ENCODE measurements around the gene SPDYE1.
"Not testable (repeated sequence)": the region's sequence is repeated elsewhere in the genome, so short reads cannot be mapped to it uniquely, and the experiment has no call there.

SPDYE1 gene

GRCh38 chr7:43994681-43995080 lies 3.0 kb upstream of the SPDYE1 start:
- not testable (repeated sequence) for DNase-seq

- DNase-seq: not testable (repeated sequence)
These were observed 14.4 kb downstream of the SPDYE1 start for GRCh38 chr7:44012081-44012480.

- DNase-seq: not testable (repeated sequence)
These were observed 17.4 kb downstream of the SPDYE1 start for GRCh38 chr7:44015090-44015489.

DNA sequence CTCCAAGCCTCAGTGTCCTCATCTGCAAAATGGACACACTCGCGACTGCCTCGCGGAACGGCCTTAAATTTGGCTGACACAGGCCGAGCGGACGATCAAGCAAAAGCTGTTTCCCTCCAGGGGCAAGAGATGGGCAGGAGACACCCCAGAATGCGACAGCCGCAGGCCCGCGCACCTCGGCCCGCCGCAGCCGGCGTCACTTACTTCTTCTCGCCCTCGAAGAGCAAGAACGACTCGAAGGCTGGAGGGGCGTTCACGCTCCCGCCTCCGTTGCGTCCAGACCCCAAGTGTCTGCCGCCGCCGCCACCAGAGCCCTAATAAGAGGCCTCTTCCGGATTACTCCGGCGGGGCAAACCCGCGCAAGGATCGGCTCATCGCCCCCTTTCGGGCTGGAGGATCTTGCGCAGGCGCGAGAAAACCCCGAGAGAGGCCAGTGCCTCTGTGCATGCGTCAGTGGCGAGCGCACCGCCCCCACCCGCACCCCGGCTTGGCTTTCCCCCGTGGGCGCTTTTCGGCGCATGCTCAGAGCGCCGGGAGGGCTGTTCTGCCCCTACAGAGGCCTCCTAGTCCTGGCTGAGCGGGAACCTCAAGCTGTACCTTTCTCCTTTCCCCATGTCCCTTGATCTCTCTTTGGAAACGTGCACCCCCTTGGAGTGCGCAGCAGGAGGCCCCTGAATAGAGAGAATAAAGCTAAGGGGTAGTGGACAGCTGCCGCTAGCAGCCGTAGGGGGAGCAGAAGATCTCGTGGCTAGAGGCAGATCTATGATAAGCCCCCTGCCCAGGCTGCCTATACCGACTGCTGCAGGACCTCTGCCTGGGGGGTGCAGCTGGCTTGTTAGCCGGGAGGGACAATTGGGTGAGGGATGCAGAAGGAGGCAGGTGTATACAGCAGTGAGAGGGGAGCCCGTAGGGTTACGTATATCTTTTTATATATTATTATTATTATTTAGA lies 21.4 kb downstream of the SPDYE1 start:
- peak; percentile 98 to 99 (median 99) for DNase-seq

DNA sequence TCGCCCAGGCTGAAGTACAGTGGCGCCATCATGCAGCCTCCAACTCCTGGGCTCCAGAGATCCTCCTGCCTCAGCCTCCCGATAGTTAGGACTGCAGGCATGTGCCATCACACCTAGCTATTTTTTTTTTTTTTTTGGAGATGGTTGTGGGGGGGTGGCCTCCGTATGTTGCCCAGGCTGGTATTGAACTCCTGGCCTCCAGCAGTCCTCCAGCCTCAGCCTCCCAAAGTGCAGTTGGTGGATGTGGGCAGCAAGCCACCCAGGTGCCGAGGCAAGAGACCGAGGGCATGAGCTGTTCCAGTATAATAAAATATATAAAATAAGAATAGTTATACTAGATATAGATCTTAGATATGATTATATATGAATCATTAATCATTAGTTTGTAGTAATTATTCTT lies 22.1 kb downstream of the SPDYE1 start:
- DNase-seq: not testable (repeated sequence)

GRCh38 chr7:44022069-44022468 lies 24.4 kb downstream of the SPDYE1 start:
- not testable (repeated sequence) for DNase-seq

- DNase-seq: not testable (repeated sequence)
These were observed 25.2 kb downstream of the SPDYE1 start for GRCh38 chr7:44022796-44023467.

DNA sequence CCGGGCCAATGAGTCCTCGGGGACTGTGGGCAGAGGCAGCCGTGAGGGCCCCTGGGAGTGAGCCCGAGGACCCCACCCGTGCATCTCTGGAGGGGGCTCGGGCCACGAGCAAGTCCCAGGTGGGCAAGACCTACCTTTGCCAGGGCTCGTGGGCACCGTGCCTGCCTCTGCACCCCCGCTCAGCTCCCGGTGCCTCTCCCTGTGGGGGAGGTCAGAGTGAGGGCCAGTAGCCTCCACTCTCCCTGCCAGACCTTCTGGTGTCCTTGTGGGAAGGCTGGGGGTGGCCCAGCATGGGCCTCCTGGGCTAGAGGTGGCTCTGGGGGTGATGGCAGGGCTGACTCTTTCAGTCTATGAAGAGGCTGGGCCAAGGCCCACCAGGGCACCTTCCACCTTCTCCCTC lies 31.7 kb downstream of the SPDYE1 start:
- DNase-seq: not testable (repeated sequence)

- DNase-seq: not testable (repeated sequence)
These were observed 32.3 kb downstream of the SPDYE1 start for GRCh38 chr7:44030029-44030428.

GRCh38 chr7:44031319-44031718 lies 33.6 kb downstream of the SPDYE1 start:
- DNase-seq: not testable (repeated sequence)

DNA sequence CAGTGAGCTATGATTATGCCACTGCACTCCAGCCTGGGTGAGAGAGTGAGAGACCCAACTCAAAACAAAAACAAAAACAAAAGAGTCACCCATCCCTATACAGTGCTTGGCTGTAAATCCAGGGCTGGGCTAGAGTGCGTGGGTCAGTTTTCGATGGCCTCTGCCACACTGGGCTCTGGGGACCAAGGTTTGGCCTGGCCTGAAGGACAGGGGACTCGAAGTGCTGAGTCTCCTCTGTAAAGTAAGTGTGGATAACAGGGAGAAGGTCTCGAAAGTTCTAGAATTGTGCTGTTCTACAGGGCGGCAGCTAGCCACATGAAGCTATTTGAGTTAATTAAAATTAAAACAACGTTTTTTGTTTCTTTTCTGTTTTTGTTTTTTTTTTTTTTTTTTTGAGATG lies 34.3 kb downstream of the SPDYE1 start:
- not testable (repeated sequence) for DNase-seq

- not testable (repeated sequence) for DNase-seq
These were observed 36.5 kb downstream of the SPDYE1 start for GRCh38 chr7:44033971-44034844.

GRCh38 chr7:44036364-44036763 lies 38.7 kb downstream of the SPDYE1 start:
- peak in 1 of 4 experiments; percentile 20 for DNase-seq

- DNase-seq: not testable (repeated sequence)
These were observed 40.3 kb downstream of the SPDYE1 start for GRCh38 chr7:44037951-44038350.

GRCh38 chr7:44038553-44038952 lies 40.9 kb downstream of the SPDYE1 start:
- not testable (repeated sequence) for DNase-seq

- peak; percentile 24 to 77 (median 52) for DNase-seq
These were observed 41.4 kb downstream of the SPDYE1 start for GRCh38 chr7:44038961-44039558.

DNA sequence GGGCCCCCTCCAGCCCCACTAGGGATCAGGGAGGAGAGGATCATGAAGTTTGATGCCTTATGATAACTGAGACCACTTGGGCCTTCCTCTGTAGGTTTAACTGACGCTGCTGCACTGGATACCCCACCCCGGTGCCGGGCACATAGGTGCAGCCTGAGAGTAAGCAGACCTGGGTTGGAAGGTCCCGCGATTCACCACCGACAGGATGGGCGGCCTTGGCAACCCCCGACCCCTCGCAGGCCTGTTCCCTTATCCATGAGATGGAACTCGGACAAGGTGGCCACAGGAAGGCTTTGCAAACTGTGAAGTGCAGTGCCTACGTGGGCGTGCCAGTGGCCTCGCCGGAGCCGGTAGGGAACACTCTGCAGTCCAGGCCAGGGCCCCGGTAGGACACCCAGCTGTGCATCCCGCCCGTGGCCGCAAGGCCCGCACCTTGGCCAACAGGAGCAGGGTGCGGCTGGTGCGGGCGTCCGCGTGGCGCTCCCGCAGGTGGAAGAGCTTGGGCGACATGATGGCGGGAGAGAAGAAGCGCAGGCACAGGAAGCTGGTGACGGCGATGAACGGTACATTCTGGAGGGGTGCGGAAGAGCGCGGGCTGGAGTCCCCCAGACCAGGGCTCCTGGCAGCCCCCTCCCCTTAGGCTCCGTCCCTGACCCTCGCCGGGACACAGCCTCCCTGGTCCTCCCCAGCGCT lies 42.2 kb downstream of the SPDYE1 start:
- not testable (repeated sequence) for DNase-seq

- DNase-seq: peak in 3 of 4 experiments; percentile 22 to 62 (median 60)
These were observed 42.8 kb downstream of the SPDYE1 start for GRCh38 chr7:44040493-44040891.

DNA sequence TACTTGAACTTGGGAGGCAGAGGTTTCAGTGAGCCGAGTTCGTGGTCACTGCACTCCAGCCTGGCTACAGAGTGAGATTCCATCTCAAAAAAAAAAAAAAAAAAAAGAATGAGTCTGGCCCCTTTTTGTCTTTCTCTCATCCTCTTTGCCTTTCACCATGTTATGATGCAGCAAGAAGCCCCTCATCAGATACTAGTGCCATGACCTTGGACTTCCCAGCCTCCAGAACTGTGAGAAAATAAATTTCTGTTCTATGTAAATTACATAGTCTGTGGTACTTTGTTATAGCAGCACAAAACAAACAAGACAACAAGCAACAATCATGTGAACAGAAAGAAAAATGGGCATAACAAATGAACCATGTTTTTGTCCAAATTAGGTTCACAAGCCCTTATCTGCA lies 44.5 kb downstream of the SPDYE1 start:
- DNase-seq: no peak

GRCh38 chr7:44043902-44044301 lies 46.2 kb downstream of the SPDYE1 start:
- no peak for DNase-seq

Data from activated naive CD4-positive, alpha-beta T cell (primary cell).